Testis (tissue), 2 donors: Measurements from ENCODE around the gene NRIP1.

ENCODE experiments used
- CTCF ChIP-seq, 3 experiments: fragments of 450-650 bp in 2 of 3; fragments of 200-600 bp in 1 of 3; sonication (generic) in 1 of 3; IDR thresholded peaks; one replicate each; pipeline ENCODE4 v1.5.1; 2016 to 2019; ENCODE audit warnings: antibody characterized with exemption in 3 of 3, mild to moderate bottlenecking in 2 of 3, moderate library complexity in 1 of 3
- POLR2A ChIP-seq: fragments of 450-650 bp; IDR thresholded peaks from one replicate; pipeline ENCODE4 v1.6.1; 2017; ENCODE audit warnings: antibody characterized with exemption, mild to moderate bottlenecking, moderate library complexity

GRCh38 chr21:15108801-15109200 is 44.0 kb upstream of the NRIP1 start:
- TF ChIP-seq CTCF (IDR thresholded peaks at IDR 0.05) (no peak), POLR2A (no peak)
